Tibial nerve (tissue), 4 donors: ENCODE results near the gene PRRT1B.

Experiments used
- CTCF ChIP-seq, 5 experiments: fragments of 200-600 bp in 3 of 5; fragments of 450-650 bp in 2 of 5; sonication (generic) in 3 of 5; IDR thresholded peaks; one replicate each; pipeline ENCODE4 v1.5.1; 2016 to 2019; ENCODE audit warnings: antibody characterized with exemption in 5 of 5, mild to moderate bottlenecking in 3 of 5, moderate library complexity in 2 of 5
- EP300 ChIP-seq, 2 donors: sonication (generic); formaldehyde crosslinking; IDR thresholded peaks; one replicate each; pipeline ENCODE4 v1.6.1; 2017; ENCODE audit warnings: antibody characterized with exemption in 2 of 2, mild to moderate bottlenecking in 1 of 2
- POLR2A ChIP-seq, 2 donors: fragments of 450-650 bp; IDR thresholded peaks; one replicate each; pipeline ENCODE4 v1.6.1; 2017; ENCODE audit warnings: antibody characterized with exemption in 2 of 2, mild to moderate bottlenecking in 2 of 2, moderate library complexity in 2 of 2

GRCh38 chr9:131511416-131511815 is 33.9 kb upstream of the PRRT1B start:
- TF ChIP-seq CTCF (IDR thresholded peaks at IDR 0.05) (no peak), POLR2A (IDR thresholded peaks at IDR 0.05) (no peak), EP300 (IDR thresholded peaks at IDR 0.05) (no peak)
